ENCODE measurements around the gene WDR17. TPM values are rescaled to one million over a fixed set of nuclear protein-coding genes. Genes with fewer than 3 reads are reported as not detected.

Gene WDR17
- total and polyA plus RNA-seq, 4 donors: 0.81 to 7.5 (median 3.1) TPM

DNA sequence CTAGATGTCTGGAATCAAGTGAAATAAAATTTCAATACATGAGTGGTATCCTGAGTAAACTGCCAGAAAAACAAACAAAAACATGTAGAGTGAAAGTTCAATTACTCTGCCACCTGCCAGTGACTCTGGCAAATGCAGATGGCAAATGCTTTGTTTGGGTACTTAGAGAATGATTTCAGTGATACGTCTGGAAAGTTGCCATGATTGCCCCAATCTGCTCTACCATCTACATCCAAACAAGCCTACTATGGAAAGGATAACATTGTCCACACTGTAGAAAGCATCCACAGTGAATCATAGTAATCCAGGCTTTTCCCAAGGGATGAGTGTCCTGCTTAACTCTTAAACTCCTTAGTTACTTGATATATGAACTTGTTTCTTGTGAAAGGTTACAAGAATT, 126.3 kb downstream of the WDR17 start:
- Histone ChIP-seq H3K4me1 (ENCODE audit: control insufficient read depth in 5 of 5, insufficient read depth in 5 of 5, low read length in 5 of 5) (peaks cover 0 to 5% (median 0%) of the 10 kb centered on the region in 5 donors), H3K27ac (ENCODE audit: low read depth in 1 of 2, low read length in 1 of 2) (no peak overlapping the region), H3K4me3 (no peak overlapping the region), H3K9ac (ENCODE audit: insufficient read depth in 1 of 2, low read length in 2 of 2) (no peak overlapping the region), H3K36me3 (ENCODE audit: control insufficient read depth in 4 of 4, insufficient read depth in 4 of 4, low read length in 4 of 4) (no peaks in the 10 kb centered on the region), H3K9me3 (ENCODE audit: control insufficient read depth in 4 of 4, insufficient read depth in 3 of 4, low read length in 3 of 4) (no peaks in the 10 kb centered on the region), H3K27me3 (ENCODE audit: control insufficient read depth in 3 of 3, insufficient read depth in 3 of 3, low read length in 2 of 3) (peaks cover 0 to 2% (median 0%) of the 10 kb centered on the region in 3 donors)
- ATAC-seq (ENCODE audit: insufficient read depth, low FRiP score) (no peak), DNase-seq (no peak)
- 25 to 37% methylated on average over 1 of the region's 1 CpG for WGBS, 2 donors
- TF ChIP-seq, protein P1, sequence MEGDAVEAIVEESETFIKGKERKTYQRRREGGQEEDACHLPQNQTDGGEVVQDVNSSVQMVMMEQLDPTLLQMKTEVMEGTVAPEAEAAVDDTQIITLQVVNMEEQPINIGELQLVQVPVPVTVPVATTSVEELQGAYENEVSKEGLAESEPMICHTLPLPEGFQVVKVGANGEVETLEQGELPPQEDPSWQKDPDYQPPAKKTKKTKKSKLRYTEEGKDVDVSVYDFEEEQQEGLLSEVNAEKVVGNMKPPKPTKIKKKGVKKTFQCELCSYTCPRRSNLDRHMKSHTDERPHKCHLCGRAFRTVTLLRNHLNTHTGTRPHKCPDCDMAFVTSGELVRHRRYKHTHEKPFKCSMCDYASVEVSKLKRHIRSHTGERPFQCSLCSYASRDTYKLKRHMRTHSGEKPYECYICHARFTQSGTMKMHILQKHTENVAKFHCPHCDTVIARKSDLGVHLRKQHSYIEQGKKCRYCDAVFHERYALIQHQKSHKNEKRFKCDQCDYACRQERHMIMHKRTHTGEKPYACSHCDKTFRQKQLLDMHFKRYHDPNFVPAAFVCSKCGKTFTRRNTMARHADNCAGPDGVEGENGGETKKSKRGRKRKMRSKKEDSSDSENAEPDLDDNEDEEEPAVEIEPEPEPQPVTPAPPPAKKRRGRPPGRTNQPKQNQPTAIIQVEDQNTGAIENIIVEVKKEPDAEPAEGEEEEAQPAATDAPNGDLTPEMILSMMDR (IDR thresholded peaks at IDR 0.05; ENCODE audit: control extremely low read depth, extremely low read depth): no peak

DNA sequence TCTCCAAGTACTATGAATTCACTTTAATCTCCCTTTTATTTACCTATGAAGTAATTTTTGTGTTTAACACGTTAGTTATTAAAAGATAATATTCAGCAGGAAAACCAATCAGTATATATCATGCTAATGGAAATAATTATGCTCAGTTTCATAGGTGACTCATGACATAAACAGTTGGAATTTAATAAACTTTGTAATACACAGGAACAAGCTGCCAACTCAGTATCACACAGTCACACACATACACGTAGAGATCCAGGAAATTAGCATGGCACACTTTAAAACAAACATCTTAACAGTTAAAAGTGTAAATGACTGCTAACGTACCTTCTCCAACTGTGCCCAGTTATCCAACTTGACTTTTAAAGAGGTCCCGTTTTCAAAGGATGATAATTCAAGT, 127.5 kb downstream of the WDR17 start:
- DNase-seq (no peak), ATAC-seq (ENCODE audit: insufficient read depth, low FRiP score) (no peak)
- 31 to 51% methylated on average over 4 of the region's 4 CpGs for WGBS, 2 donors

DNA sequence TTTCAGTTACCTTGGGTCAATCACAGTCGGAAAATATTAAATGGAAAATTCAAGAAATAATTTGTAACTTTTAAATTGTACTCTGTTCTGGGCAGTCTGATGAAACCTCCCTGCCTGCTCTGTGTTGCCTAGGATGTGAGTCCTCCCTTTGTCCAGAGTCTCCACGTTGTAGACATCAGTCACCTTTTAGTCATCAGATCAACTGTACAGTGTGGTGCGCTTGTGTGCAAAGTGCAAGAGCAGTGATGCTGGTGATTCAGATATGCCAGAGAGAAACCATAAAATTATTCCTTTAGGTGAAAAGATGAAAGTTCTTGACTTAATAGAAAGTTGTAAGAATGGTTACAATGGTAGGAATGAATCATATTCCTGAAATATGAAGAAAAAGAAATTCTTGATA, 128.3 kb downstream of the WDR17 start:
- Histone ChIP-seq H3K4me3 (no peak overlapping the region), H3K4me1 (ENCODE audit: control insufficient read depth in 5 of 5, insufficient read depth in 5 of 5, low read length in 5 of 5) (peaks cover 0 to 5% (median 0%) of the 10 kb centered on the region in 5 donors), H3K27ac (ENCODE audit: low read depth in 1 of 2, low read length in 1 of 2) (no peak overlapping the region), H3K9me3 (ENCODE audit: control insufficient read depth in 4 of 4, insufficient read depth in 3 of 4, low read length in 3 of 4) (no peaks in the 10 kb centered on the region), H3K27me3 (ENCODE audit: control insufficient read depth in 3 of 3, insufficient read depth in 3 of 3, low read length in 2 of 3) (peaks cover 0 to 2% (median 0%) of the 10 kb centered on the region in 3 donors), H3K9ac (ENCODE audit: insufficient read depth in 1 of 2, low read length in 2 of 2) (no peak overlapping the region), H3K36me3 (ENCODE audit: control insufficient read depth in 4 of 4, insufficient read depth in 4 of 4, low read length in 4 of 4) (no peaks in the 10 kb centered on the region)
- TF ChIP-seq, protein P1 (IDR thresholded peaks at IDR 0.05; ENCODE audit: control extremely low read depth, extremely low read depth): no peak
- ATAC-seq (ENCODE audit: insufficient read depth, low FRiP score) (no peak), DNase-seq (no peak)
- 77 to 78% methylated on average over 3 of the region's 3 CpGs for WGBS, 2 donors

More for the DNA sequence above, 127.5 kb downstream of the WDR17 start:
- no peak overlapping the region for H3K9ac ChIP-seq (ENCODE audit: insufficient read depth in 1 of 2, low read length in 2 of 2)
- H3K4me3 ChIP-seq: no peak overlapping the region
- no peaks in the 10 kb centered on the region for H3K9me3 ChIP-seq (ENCODE audit: control insufficient read depth in 4 of 4, insufficient read depth in 3 of 4, low read length in 3 of 4)
- TF ChIP-seq, protein P1 (IDR thresholded peaks at IDR 0.05; ENCODE audit: control extremely low read depth, extremely low read depth): no peak
- no peak overlapping the region for H3K27ac ChIP-seq (ENCODE audit: low read depth in 1 of 2, low read length in 1 of 2)
- H3K4me1 ChIP-seq (ENCODE audit: control insufficient read depth in 5 of 5, insufficient read depth in 5 of 5, low read length in 5 of 5): peaks cover 0 to 5% (median 0%) of the 10 kb centered on the region in 5 donors
- no peaks in the 10 kb centered on the region for H3K36me3 ChIP-seq (ENCODE audit: control insufficient read depth in 4 of 4, insufficient read depth in 4 of 4, low read length in 4 of 4)
- H3K27me3 ChIP-seq (ENCODE audit: control insufficient read depth in 3 of 3, insufficient read depth in 3 of 3, low read length in 2 of 3): peaks cover 0 to 2% (median 0%) of the 10 kb centered on the region in 3 donors

Measured in lung (tissue), 12 donors.